ENCODE measurements around the gene KIAA0232.

Gene KIAA0232, protein sequence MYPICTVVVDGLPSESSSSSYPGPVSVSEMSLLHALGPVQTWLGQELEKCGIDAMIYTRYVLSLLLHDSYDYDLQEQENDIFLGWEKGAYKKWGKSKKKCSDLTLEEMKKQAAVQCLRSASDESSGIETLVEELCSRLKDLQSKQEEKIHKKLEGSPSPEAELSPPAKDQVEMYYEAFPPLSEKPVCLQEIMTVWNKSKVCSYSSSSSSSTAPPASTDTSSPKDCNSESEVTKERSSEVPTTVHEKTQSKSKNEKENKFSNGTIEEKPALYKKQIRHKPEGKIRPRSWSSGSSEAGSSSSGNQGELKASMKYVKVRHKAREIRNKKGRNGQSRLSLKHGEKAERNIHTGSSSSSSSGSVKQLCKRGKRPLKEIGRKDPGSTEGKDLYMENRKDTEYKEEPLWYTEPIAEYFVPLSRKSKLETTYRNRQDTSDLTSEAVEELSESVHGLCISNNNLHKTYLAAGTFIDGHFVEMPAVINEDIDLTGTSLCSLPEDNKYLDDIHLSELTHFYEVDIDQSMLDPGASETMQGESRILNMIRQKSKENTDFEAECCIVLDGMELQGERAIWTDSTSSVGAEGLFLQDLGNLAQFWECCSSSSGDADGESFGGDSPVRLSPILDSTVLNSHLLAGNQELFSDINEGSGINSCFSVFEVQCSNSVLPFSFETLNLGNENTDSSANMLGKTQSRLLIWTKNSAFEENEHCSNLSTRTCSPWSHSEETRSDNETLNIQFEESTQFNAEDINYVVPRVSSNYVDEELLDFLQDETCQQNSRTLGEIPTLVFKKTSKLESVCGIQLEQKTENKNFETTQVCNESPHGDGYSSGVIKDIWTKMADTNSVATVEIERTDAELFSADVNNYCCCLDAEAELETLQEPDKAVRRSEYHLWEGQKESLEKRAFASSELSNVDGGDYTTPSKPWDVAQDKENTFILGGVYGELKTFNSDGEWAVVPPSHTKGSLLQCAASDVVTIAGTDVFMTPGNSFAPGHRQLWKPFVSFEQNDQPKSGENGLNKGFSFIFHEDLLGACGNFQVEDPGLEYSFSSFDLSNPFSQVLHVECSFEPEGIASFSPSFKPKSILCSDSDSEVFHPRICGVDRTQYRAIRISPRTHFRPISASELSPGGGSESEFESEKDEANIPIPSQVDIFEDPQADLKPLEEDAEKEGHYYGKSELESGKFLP (N-terminal part only)

GRCh38 chr4:6782147-6782845 is at the start of gene KIAA0232:
Gene KIAA0232, plus strand, starts transcription at chr4:6782727. Its CDS starts 41,727 bp downstream, at chr4:6824454.
- peak; percentile 68 to 88 for DNase-seq

GRCh38 chr4:6733358-6734164 is 49.0 kb upstream of the KIAA0232 start:
- DNase-seq = no peak

- no peak for DNase-seq
Measured at GRCh38 chr4:6734165-6734786, 48.3 kb upstream of the KIAA0232 start.

GRCh38 chr4:6739920-6740319 is 42.6 kb upstream of the KIAA0232 start:
- no peak for DNase-seq

DNA sequence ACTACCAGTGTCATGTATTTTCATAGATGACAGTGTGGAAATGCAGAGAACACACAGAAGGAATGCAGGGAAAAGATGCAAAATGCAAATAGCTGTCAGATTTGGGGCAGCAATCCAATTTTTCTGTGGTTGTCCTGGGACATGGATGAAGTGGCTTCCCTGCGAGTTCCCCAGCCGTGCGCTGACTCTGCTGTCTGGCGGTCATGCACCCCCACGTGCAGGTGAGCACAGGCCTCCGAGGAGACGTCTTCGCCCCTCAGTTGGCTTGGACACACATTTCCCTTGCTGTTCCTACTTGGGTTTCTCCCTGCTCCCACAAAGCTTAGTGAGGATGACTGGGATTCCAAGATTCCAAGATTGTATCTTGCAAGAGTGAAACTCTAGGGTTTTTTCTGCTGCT is 42.2 kb upstream of the KIAA0232 start:
- no peak for DNase-seq

GRCh38 chr4:6742507-6742906 is 40.0 kb upstream of the KIAA0232 start:
- DNase-seq = no peak

DNA sequence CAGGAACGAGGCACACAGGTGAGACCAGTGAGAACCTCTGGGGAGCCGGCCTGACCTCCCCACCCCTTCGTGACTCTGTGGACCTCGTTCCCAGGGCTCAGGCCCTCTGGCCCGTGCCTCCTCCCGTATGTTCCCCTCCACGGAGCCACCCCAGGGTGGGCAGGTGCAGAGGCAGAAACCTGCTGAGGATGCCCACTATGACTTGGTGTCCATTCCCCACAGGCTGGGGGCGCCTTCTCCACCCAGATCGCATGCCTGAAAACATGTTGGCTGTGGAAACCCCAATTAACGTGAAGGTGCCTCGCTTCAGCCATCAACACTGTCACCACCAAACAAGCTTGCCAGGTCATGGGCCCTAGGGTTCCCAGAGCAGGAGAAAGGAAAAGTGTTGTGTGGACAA is 39.5 kb upstream of the KIAA0232 start:
- DNase-seq = no peak

DNA sequence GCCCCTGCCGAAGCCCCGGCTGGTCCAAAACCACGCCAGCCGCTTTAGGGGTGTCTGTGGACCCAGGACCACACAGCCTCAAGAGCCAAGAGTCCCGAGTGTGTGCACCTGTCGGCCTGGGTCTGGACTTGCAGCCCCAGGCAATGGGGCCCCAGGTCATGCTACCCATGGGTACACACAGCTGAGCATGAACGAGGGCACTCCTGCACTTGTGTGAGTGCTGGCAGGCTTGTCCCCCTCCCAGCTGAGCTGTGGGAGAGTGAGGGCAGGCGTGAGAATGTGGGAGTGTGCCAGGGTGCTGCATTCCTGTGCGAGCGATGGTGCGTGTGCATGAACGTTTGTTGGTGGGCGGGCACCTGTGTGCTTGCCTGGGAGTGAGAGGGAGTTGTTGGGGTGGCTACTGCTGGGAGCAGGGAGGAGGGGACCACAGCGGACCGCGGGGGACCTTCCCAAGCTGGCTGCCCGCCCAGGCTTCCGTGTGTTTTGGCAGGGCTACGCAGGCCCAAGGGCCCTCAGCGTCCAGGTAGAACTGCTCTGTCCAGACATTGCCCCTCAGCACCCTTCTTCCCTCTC is 35.7 kb upstream of the KIAA0232 start:
- no peak for DNase-seq

DNA sequence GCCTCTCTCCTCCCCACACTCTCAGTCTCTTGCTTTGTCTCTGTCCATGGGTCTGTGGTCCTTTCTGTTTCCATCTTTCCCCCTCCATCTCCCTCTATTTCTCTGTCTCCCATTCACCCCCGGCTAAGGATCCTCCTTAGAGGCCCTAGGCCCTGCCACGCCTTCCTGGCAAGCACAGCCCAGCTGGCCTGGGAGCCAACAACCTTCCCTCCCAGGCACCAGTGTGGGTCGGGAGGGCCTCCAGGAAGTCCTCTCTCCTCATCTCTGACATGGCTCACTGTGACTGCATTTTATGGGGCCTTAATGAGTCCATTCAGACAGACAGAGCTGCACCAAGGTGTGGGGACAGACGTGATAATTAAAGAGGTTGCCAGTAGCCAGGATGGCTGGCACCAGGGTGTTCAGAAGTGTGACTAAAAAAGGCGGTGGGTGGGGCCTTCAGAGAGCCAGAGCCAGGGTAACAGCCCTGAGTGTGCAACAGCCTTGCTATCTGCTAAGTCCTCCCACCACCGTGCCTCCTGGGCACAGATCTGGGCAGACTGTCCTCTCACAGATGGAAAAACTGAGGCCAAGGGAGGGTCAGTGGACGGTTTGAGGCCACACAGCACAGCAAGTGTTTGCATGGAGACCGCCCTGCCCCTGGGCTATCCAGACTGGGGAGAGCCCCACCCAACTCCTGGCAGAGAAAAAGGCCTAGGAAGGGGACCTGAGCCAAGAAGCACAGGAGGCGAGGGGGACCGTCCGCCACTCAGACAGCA is 35.1 kb upstream of the KIAA0232 start:
- DNase-seq = no peak

DNA sequence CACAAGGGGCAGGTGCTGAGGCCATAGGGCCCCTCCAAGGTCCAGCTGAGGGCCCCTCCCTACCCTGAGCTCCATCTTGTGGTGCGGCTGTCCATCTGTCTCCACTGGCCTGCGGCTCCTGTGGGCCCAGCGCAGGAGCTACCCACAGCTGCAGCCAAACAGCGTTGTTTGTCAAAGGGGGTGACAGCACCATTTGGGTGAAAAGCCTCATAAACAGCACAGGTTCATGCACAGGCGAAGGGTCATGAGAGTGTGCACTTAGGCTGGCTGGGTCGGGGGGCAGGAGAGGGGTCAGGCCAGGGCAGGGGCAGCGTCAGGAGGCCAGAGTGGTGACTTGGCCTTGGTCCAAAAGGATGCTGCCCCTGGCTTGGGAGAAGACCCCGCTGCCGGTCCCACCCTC is 34.2 kb upstream of the KIAA0232 start:
- DNase-seq = no peak

DNA sequence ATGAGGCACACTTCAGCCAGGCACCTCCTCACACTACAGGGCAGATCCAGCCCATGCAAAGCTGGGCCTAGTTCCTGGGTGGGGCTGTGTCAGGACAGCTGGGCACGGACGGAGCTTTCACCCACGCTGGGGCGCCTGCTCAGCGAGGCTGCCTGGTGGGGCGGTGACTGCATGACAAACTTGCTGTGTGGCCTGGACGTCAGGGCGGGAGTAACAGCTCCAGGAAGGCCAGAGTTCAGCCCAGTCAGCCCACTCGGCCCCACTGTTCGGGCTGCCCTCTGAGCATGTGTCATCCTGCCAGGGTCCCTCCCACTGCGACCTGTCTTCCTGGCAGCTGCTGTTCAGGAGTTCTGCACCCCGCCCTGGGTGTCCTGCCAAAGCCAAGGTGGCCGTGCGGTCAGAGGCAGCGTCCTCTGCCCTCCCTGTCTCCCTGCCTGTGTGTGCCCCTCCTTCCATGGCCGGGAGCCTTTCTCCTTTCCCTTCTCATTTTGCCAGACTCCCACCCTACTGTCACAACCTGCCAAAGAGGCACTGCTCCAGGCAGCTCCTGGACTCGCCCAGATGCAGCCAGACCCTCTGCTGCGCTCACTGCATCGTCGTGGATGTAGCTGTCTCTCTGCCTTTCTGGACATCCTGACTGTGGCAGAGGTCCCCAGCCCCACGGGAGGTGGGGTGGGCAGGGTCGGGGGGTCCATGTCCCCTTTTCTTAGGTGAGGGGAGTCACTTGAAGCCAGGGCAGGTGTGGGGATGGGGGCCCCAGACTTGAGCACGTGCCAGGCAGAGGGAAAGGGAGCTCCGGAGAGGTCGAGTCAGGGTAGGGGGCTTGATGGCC is 33.0 kb upstream of the KIAA0232 start:
- no peak for DNase-seq

- DNase-seq = no peak
Measured at GRCh38 chr4:6750286-6751221, 32.0 kb upstream of the KIAA0232 start.

DNA sequence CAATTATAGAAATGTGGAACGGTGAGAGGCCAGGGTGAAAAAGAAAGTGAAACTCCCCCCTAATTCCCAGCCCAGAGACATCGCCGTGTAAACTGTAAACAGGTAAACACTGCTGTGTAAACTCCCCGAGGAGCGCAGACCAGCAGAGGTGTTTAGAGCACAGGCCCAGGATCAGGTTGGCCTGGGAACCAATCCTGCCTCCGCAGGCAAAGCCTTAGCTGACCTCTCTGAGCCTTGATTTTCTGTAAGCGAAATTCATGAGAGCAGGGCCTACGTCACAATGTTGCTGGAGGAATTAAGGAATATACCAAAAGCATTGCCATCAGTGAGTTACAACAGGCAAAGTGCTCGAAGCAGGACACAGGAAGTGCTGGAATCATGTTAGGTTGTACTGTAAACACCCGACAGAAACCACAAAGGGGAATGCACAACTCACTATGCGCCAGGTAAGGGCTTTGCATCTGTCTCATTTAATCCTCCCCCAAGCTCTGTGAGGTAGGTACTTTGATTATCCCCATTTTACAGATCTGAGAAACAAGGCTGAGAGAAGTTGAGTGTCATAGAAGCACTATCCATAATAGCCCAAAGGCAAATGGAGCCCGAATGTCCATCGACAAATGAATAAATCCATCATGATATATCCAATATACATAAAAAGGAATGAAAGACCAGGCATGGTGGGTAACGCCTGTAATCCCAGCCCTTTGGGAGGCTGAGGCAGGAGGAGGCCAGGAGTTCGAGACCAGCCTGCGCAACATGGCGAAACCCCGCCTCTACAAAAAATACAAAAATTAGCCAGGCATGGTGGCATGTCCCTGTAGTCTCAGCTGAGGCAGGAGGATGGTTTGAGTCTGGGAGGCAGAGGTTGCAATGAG is 30.7 kb upstream of the KIAA0232 start:
- DNase-seq = no peak

- no peak for DNase-seq
Measured at GRCh38 chr4:6752486-6752829, 30.1 kb upstream of the KIAA0232 start.

GRCh38 chr4:6753103-6753560 is 29.4 kb upstream of the KIAA0232 start:
- DNase-seq = no peak

GRCh38 chr4:6753891-6754290 is 28.6 kb upstream of the KIAA0232 start:
- no peak for DNase-seq

GRCh38 chr4:6754481-6755087 is 27.9 kb upstream of the KIAA0232 start:
- DNase-seq = no peak
